HUES64 (cell line): Measurements from ENCODE around the gene A1CF.

Experiments
- H3K27ac ChIP-seq: 2 replicates; pipeline ENCODE4 v1.7.0; 2013; ENCODE audit warnings: low read depth, low read length, inconsistent platforms
- H3K27me3 ChIP-seq: 2 replicates; pipeline ENCODE4 v1.6.1; 2013; ENCODE audit warnings: mild to moderate bottlenecking, low read length; ENCODE audit not compliant: insufficient read depth
- H3K36me3 ChIP-seq: 2 replicates; pipeline ENCODE4 v1.6.1; 2013; ENCODE audit warnings: mild to moderate bottlenecking, low read length; ENCODE audit not compliant: insufficient read depth
- H3K4me1 ChIP-seq: 2 replicates; pipeline ENCODE4 v1.6.1; 2013; ENCODE audit warnings: mild to moderate bottlenecking, low read length, moderate library complexity; ENCODE audit not compliant: insufficient read depth
- H3K4me3 ChIP-seq: 2 replicates; pipeline ENCODE4 v1.5.1; 2013; ENCODE audit warnings: mild to moderate bottlenecking, low read length, moderate library complexity
- H3K9ac ChIP-seq: 2 replicates; pipeline ENCODE4 v1.6.1; 2013; ENCODE audit warnings: mild to moderate bottlenecking, low read depth, low read length
- H3K9me3 ChIP-seq: 2 replicates; pipeline ENCODE4 v1.6.1; 2013; ENCODE audit warnings: low read depth, low read length; ENCODE audit not compliant: insufficient read depth
- WGBS: fragments of 150-250, 120-280 bp; methylation state at CpG from one replicate; pipeline ENCODE4 v1.1.7; 2013; ENCODE audit warnings: missing lambda C conversion rate; 5-methylcytosine and 5-hydroxymethylcytosine counted together

A1CF gene

GRCh38 chr10:50861370-50861769 is 24.1 kb downstream of the A1CF start:
- Histone ChIP-seq H3K27me3 (no peaks in the 10 kb centered on the region), H3K36me3 (no peaks in the 10 kb centered on the region), H3K4me1 (peaks cover 14% of the 10 kb centered on the region), H3K4me3 (no peak overlapping the region), H3K9ac (no peak overlapping the region), H3K27ac (no peak overlapping the region), H3K9me3 (no peaks in the 10 kb centered on the region)

GRCh38 chr10:50857579-50857978 is 27.8 kb downstream of the A1CF start:
- WGBS, result 39% methylated on average over 5 of the region's 5 CpGs
- no peaks in the 10 kb centered on the region for H3K27me3 ChIP-seq
- H3K4me3 ChIP-seq, result no peak overlapping the region
- no peak overlapping the region for H3K9ac ChIP-seq
- no peaks in the 10 kb centered on the region for H3K36me3 ChIP-seq
- H3K4me1 ChIP-seq, result peaks cover 14% of the 10 kb centered on the region
- no peaks in the 10 kb centered on the region for H3K9me3 ChIP-seq
- no peak overlapping the region for H3K27ac ChIP-seq

- no peaks in the 10 kb centered on the region for H3K9me3 ChIP-seq
- 89% methylated on average over 1 of the region's 1 CpG for WGBS
Observed at GRCh38 chr10:50855461-50855860, 30.0 kb downstream of the A1CF start.

GRCh38 chr10:50855015-50855414 is 30.4 kb downstream of the A1CF start:
- no CpG with 5 or more reads among the region's 2 CpGs for WGBS
- no peaks in the 10 kb centered on the region for H3K9me3 ChIP-seq
- H3K4me1 ChIP-seq, result peaks cover 34% of the 10 kb centered on the region
- no peak overlapping the region for H3K9ac ChIP-seq
- H3K4me3 ChIP-seq, result no peak overlapping the region
- no peaks in the 10 kb centered on the region for H3K27me3 ChIP-seq
- no peaks in the 10 kb centered on the region for H3K36me3 ChIP-seq
- no peak overlapping the region for H3K27ac ChIP-seq

More at GRCh38 chr10:50855461-50855860, 30.0 kb downstream of the A1CF start:
- Histone ChIP-seq H3K9ac (no peak overlapping the region), H3K36me3 (no peaks in the 10 kb centered on the region), H3K4me1 (peaks cover 29% of the 10 kb centered on the region), H3K4me3 (no peak overlapping the region), H3K27ac (no peak overlapping the region), H3K27me3 (no peaks in the 10 kb centered on the region)

GRCh38 chr10:50853557-50853956 is 31.9 kb downstream of the A1CF start:
- no peak overlapping the region for H3K9ac ChIP-seq

GRCh38 chr10:50851884-50852671 is 33.3 kb downstream of the A1CF start:
- Histone ChIP-seq H3K9me3 (no peaks in the 10 kb centered on the region), H3K9ac (no peak overlapping the region), H3K36me3 (no peaks in the 10 kb centered on the region), H3K27ac (no peak overlapping the region), H3K4me1 (peaks cover 28% of the 10 kb centered on the region; the same call in 1 of the 2 replicates), H3K4me3 (no peak overlapping the region), H3K27me3 (no peaks in the 10 kb centered on the region)
- WGBS, result 97% methylated on average over 4 of the region's 6 CpGs

More at GRCh38 chr10:50853557-50853956, 31.9 kb downstream of the A1CF start:
- no peak overlapping the region for H3K27ac ChIP-seq
- H3K4me3 ChIP-seq, result no peak overlapping the region
- no peaks in the 10 kb centered on the region for H3K9me3 ChIP-seq
- WGBS, result 97% methylated on average over 2 of the region's 3 CpGs
- peaks cover 35% of the 10 kb centered on the region for H3K4me1 ChIP-seq
- H3K36me3 ChIP-seq, result no peaks in the 10 kb centered on the region
- no peaks in the 10 kb centered on the region for H3K27me3 ChIP-seq

- 88% methylated on average over 2 of the region's 5 CpGs for WGBS
- no peak overlapping the region for H3K27ac ChIP-seq
- H3K4me1 ChIP-seq, result peaks cover 29% of the 10 kb centered on the region; the same call in 1 of the 2 replicates
- no peaks in the 10 kb centered on the region for H3K36me3 ChIP-seq
- H3K9me3 ChIP-seq, result no peaks in the 10 kb centered on the region
- H3K27me3 ChIP-seq, result no peaks in the 10 kb centered on the region
- no peak overlapping the region for H3K4me3 ChIP-seq
- H3K9ac ChIP-seq, result no peak overlapping the region
Observed at GRCh38 chr10:50850578-50851230, 34.7 kb downstream of the A1CF start.

GRCh38 chr10:50846753-50847152 is 38.7 kb downstream of the A1CF start:
- Histone ChIP-seq H3K9me3 (no peaks in the 10 kb centered on the region), H3K27ac (no peak overlapping the region), H3K4me3 (no peak overlapping the region), H3K36me3 (no peaks in the 10 kb centered on the region), H3K4me1 (peaks cover 27% of the 10 kb centered on the region; the same call in 1 of the 2 replicates), H3K27me3 (no peaks in the 10 kb centered on the region), H3K9ac (no peak overlapping the region)
- WGBS, result 33% methylated on average over 1 of the region's 1 CpG

GRCh38 chr10:50837095-50837494 is 48.3 kb downstream of the A1CF start:
- H3K4me3 ChIP-seq, result no peak overlapping the region
- no peak overlapping the region for H3K9ac ChIP-seq
- no peaks in the 10 kb centered on the region for H3K36me3 ChIP-seq
- H3K27me3 ChIP-seq, result no peaks in the 10 kb centered on the region
- no peaks in the 10 kb centered on the region for H3K4me1 ChIP-seq
- no peak overlapping the region for H3K27ac ChIP-seq
- 100% methylated on average over 1 of the region's 1 CpG for WGBS
- H3K9me3 ChIP-seq, result no peaks in the 10 kb centered on the region

GRCh38 chr10:50832171-50832751 is 53.2 kb downstream of the A1CF start:
- no peaks in the 10 kb centered on the region for H3K4me1 ChIP-seq
- H3K27me3 ChIP-seq, result peaks cover 6% of the 10 kb centered on the region; the same call in 1 of the 2 replicates
- H3K9me3 ChIP-seq, result no peaks in the 10 kb centered on the region
- no peaks in the 10 kb centered on the region for H3K36me3 ChIP-seq
- no peak overlapping the region for H3K4me3 ChIP-seq
- 79% methylated on average over 3 of the region's 3 CpGs for WGBS
- no peak overlapping the region for H3K27ac ChIP-seq
- H3K9ac ChIP-seq, result no peak overlapping the region

GRCh38 chr10:50830066-50830465 is 55.4 kb downstream of the A1CF start:
- WGBS, result no CpG with 5 or more reads among the region's 1 CpG
- Histone ChIP-seq H3K4me1 (no peaks in the 10 kb centered on the region), H3K9ac (no peak overlapping the region), H3K9me3 (no peaks in the 10 kb centered on the region), H3K27me3 (peaks cover 6% of the 10 kb centered on the region; the same call in 1 of the 2 replicates), H3K27ac (no peak overlapping the region), H3K4me3 (no peak overlapping the region), H3K36me3 (no peaks in the 10 kb centered on the region)
